IPS-11a (cell line): ENCODE measurements around the gene DNAJC11.

Source experiments
- H3K4me3 ChIP-seq: one replicate; pipeline ENCODE4 v1.5.1; 2013; ENCODE audit warnings: low read depth, low read length, control low read depth

The DNAJC11 gene

DNA sequence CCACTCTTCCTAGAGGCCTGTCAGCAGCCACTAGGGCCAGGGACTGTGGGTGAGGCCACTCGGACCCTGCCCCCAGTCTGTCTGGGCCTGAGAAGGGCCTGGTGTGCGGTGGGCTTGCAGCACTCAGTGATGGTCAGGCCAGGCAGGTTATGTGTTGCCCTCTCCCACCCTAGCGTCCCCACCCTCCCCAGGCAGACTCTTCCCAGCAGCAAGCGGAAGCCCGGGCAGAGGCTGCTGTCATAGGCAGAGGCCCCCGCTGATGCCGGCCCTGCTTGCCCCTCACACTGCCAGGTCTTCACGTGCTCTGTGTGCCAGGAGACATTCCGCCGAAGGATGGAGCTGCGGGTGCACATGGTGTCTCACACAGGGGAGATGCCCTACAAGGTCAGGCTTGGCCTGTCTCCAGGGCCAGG, 115.2 kb downstream of the DNAJC11 start:
- no peak overlapping the region for H3K4me3 ChIP-seq

DNA sequence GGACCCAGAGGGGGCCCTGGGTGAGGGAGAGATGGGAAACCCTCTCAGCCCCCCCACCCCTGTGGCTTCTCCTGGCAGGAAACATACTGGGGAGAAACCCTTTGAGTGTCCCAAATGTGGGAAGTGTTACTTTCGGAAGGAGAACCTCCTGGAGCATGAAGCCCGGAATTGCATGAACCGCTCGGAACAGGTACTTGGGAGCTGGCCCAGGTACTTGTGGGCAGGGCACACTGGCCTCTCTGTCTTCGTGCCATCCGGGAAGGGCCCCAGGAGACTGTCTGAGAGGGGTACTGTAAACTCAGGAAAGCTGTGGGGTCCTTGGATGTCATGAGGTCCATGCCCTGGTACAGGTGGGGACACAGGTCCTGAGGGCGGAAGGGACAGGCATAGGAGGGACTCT, 115.8 kb downstream of the DNAJC11 start:
- H3K4me3 ChIP-seq = no peak overlapping the region

DNA sequence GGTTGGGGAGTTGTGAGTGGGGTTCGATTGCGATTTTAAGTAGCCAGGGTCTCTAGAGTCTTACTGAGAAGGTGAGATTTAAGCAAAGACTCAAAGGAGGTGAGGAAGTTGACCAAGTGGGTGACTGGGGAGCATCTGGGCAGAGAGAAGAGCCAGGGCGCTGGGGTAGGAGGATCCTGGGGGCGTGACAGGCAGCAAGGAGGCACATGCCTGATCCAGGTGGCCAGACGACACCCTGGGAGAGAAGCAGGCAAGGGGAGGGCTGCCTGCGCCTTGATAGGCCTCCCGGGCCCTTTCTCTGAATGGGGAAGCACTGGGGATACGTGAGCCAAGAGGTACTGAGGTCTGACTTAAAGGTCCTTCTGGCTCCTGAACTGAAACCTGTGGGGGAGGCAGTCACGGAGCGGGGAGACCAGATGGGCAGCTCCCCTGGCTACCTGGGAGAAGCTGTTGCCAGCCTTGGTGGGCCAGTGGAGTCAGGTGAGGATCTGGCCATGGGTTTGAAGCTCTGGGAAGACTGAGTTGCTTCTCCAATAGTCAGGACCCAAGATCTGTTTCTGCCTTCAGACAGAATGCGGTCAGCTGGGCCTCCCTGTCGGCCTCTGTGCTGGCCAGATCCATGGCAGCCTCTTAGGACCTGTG, 116.4 kb downstream of the DNAJC11 start:
- H3K4me3 ChIP-seq = no peak overlapping the region
